ENCODE data around the gene BHMT. TPM values are rescaled to one million over a fixed set of nuclear protein-coding genes. Genes with fewer than 3 reads are reported as not detected.

Gene BHMT
- total RNA-seq, 1 donor from 2014 or later, result not detected

- FAIRE-seq (no peak), DNase-seq (ENCODE audit: low read depth) (no peak)
- Histone ChIP-seq H3K36me3 (ENCODE audit: control insufficient read depth, insufficient read depth, low read length) (no peaks in the 10 kb centered on the region), H3K27me3 (ENCODE audit: control insufficient read depth, insufficient read depth, low read length) (no peaks in the 10 kb centered on the region), H3K4me3 (ENCODE audit: low read depth, low read length) (no peak overlapping the region)
- no peak for TF ChIP-seq CTCF (IDR thresholded peaks at IDR 0.05; ENCODE audit: insufficient read depth, low read length, severe bottlenecking)
These were observed 7.9 kb downstream of the BHMT start for GRCh38 chr5:79119486-79119885.

- no peak for TF ChIP-seq CTCF (IDR thresholded peaks at IDR 0.05; ENCODE audit: insufficient read depth, low read length, severe bottlenecking)
- H3K4me3 ChIP-seq (ENCODE audit: low read depth, low read length), result no peak overlapping the region
- peak; percentile 61 for DNase-seq (ENCODE audit: low read depth)
- no peaks in the 10 kb centered on the region for H3K36me3 ChIP-seq (ENCODE audit: control insufficient read depth, insufficient read depth, low read length)
- FAIRE-seq, result no peak
- H3K27me3 ChIP-seq (ENCODE audit: control insufficient read depth, insufficient read depth, low read length), result no peaks in the 10 kb centered on the region
These were observed 8.6 kb downstream of the BHMT start for GRCh38 chr5:79120221-79120620.

GRCh38 chr5:79122973-79123372, 11.4 kb downstream of the BHMT start:
- no peak for TF ChIP-seq CTCF (IDR thresholded peaks at IDR 0.05; ENCODE audit: insufficient read depth, low read length, severe bottlenecking)
- Histone ChIP-seq H3K4me3 (ENCODE audit: low read depth, low read length) (no peak overlapping the region), H3K36me3 (ENCODE audit: control insufficient read depth, insufficient read depth, low read length) (no peaks in the 10 kb centered on the region), H3K27me3 (ENCODE audit: control insufficient read depth, insufficient read depth, low read length) (no peaks in the 10 kb centered on the region)
- DNase-seq (ENCODE audit: low read depth) (no peak), FAIRE-seq (no peak)

- Histone ChIP-seq H3K27me3 (ENCODE audit: control insufficient read depth, insufficient read depth, low read length) (no peaks in the 10 kb centered on the region), H3K4me3 (ENCODE audit: low read depth, low read length) (no peak overlapping the region), H3K36me3 (ENCODE audit: control insufficient read depth, insufficient read depth, low read length) (no peaks in the 10 kb centered on the region)
- DNase-seq (ENCODE audit: low read depth) (no peak), FAIRE-seq (no peak)
- no peak for TF ChIP-seq CTCF (IDR thresholded peaks at IDR 0.05; ENCODE audit: insufficient read depth, low read length, severe bottlenecking)
These were observed 13.0 kb downstream of the BHMT start for GRCh38 chr5:79124607-79125006.

- TF ChIP-seq CTCF (IDR thresholded peaks at IDR 0.05; ENCODE audit: insufficient read depth, low read length, severe bottlenecking), result no peak
- no peaks in the 10 kb centered on the region for H3K27me3 ChIP-seq (ENCODE audit: control insufficient read depth, insufficient read depth, low read length)
- FAIRE-seq (no peak), DNase-seq (ENCODE audit: low read depth) (no peak)
- H3K36me3 ChIP-seq (ENCODE audit: control insufficient read depth, insufficient read depth, low read length), result no peaks in the 10 kb centered on the region
- no peak overlapping the region for H3K4me3 ChIP-seq (ENCODE audit: low read depth, low read length)
These were observed 19.2 kb downstream of the BHMT start for GRCh38 chr5:79130781-79131180.

- no peak for TF ChIP-seq CTCF (IDR thresholded peaks at IDR 0.05; ENCODE audit: insufficient read depth, low read length, severe bottlenecking)
- FAIRE-seq (no peak), DNase-seq (ENCODE audit: low read depth) (peak; percentile 61)
- Histone ChIP-seq H3K36me3 (ENCODE audit: control insufficient read depth, insufficient read depth, low read length) (no peaks in the 10 kb centered on the region), H3K27me3 (ENCODE audit: control insufficient read depth, insufficient read depth, low read length) (no peaks in the 10 kb centered on the region), H3K4me3 (ENCODE audit: low read depth, low read length) (no peak overlapping the region)
These were observed 21.6 kb downstream of the BHMT start for GRCh38 chr5:79133121-79133656.

All from bronchial epithelial cell (primary cell).